HUDEP-2 (cell line): ENCODE results near the gene RDH5.
"Not testable (repeated sequence)": the region's sequence is repeated elsewhere in the genome, so short reads cannot be mapped to it uniquely, and the experiment has no call there.

Experiments
- DNase-seq, 76 experiments: peaks; one replicate each; lab custom pipeline; 2025; ENCODE audit not compliant: unreplicated experiment in 76 of 76; lab: John Stamatoyannopoulos, UW

RDH5 gene

GRCh38 chr12:55743406-55744339, 23.5 kb downstream of the RDH5 start:
- DNase-seq, result peak in 45 of 76 experiments; percentile 1 to 49 (median 35)

DNA sequence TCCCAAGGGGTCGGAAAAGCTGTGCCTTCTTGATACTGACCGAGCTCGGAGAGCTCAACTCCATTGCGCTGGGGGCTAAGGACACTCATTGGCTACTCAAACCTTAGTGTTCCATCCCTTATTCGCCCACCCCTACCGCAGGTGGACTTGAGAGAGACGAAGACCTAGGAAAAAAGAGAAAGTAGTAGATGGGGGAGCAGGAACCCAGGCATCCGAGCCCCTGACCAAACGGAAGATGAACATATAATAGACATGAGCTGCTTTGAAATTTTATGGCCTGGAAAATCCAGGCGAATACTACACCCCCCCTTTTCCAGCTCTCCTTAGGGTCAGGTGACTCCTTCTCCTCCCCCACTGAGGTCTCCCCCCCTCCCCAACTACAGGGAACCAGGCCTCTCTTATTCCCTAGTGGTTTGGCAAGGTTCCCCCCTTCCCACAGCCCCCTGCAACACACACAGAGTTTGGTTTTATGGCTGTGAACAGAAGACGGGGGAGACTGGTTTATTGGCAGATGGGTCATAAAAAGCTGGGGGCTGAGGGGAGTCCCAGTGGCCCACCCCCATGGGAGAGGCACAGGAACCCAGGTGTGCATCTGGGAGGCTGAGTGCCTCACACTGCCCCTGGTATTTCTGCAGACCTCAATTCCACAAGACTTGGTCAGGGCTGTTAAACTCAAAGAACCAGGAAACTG, 24.3 kb downstream of the RDH5 start:
- no peak for DNase-seq

DNA sequence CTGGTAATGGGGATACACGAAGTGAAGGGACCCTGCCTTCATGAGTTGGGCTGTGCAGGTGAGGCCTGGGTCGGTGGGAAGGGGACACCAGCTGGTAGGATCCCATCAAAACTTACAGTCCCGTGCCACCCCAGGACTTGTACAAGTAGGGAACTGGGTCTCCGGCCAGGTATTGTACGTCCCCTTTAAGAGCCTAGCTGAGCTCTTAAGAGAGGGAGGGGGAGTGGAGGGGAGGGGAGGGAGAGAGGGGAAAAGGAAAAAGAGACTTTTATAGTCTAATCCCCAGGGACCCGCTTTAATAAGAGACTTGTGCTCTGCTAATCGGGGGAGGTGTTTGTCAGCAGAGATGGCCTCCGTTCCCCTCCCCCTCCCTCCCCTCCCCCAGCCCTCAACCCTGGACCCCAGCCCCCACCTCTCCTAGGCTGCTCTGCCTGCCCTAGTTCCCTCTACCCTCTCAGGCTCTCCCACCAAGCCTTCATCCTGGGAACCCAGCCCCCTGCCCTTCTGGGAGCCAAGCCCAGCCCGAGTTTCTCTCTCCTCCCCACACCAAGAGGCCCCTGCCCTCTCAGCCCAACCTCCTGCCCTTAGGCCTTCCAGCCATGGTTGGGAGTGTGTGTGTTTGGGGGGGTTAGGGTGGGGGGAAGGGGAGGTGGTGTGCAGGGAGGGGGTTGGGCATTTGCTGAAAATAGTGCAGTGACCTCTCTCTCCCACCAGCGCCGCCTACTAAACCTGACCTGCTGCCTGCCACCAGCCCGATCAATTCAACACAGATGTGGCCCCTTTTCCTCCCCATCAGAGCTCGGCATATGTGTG, 25.4 kb downstream of the RDH5 start:
- no peak for DNase-seq

DNA sequence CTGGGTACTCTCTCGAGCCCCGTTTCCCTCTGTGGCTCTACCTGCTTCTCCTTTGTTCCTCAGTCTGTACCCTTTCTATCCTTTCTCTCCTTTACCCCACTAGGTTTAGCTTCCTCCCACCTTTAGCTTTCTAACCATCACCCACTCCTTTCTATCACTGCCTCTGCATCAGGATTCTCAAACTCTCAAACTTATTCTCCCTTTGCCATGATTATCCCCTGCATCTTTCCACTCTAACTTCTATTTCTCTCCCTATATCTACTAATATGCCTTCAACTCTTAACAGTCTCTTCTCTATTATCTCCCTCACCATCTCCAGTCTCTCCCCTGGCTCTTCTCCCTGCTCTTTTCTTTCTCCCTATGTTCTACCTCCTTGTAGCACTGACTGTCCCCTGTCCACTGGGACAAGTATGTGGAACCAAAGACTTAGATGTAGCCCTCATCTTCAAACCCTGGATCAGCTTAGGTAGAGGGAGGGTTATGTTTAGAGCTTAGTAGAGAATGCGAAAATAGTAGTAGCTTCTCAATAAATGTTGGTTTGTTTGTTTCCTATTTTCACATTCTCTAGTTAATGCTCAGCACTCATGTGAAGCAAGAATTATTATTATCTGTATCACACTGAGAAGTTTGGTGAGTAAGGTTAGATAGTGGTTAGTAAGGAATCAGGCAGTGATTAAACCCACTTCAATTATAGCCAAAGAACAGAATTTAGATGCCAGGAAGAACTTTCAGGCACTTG, 26.1 kb downstream of the RDH5 start:
- no peak for DNase-seq

GRCh38 chr12:55746913-55747231, 26.7 kb downstream of the RDH5 start:
- DNase-seq, result no peak

DNA sequence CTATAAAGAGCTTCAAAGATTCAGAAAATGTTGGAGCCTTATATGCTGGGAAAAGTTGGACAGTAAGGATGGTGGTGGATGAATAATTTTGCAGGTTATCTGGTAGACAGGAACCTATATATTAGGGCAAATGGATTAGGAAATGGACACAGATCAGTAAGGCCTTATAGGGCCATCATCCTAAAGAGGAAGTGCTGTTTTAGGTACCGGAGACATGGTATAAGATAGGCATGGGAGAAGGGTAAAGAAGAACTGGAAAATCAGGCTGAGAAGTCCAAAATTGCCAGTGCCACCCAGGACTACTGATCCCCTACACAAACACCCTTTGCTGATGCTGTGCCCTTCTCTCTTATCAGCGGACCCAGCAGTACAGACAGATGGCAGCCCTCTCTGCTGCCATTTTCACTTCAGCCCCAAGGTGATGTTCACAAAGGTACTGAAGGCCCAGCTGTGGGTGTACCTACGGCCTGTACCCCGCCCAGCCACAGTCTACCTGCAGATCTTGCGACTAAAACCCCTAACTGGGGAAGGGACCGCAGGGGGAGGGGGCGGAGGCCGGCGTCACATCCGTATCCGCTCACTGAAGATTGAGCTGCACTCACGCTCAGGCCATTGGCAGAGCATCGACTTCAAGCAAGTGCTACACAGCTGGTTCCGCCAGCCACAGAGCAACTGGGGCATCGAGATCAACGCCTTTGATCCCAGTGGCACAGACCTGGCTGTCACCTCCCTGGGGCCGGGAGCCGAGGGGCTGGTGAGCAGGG, 28.2 kb downstream of the RDH5 start:
- DNase-seq, result no peak

DNA sequence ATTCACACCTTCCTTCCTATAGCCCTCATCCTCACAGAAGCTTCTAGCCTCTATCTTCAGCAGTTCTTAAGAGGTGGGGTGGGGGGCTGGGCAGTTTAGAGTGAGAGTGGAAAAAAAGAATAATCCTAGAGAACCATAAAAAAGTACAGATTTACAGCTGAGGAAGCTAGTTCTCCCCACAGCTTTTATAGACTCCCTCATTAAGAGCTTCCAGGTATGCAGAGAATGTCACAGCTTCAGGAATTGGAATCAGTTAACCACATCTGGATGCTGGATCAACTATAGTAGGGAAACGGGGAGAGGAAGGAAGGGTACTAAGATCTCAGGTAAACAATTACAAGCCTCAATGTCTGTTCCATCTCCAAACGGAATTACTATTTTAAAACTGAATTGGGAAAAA, 35.1 kb downstream of the RDH5 start:
- DNase-seq, result no peak

DNA sequence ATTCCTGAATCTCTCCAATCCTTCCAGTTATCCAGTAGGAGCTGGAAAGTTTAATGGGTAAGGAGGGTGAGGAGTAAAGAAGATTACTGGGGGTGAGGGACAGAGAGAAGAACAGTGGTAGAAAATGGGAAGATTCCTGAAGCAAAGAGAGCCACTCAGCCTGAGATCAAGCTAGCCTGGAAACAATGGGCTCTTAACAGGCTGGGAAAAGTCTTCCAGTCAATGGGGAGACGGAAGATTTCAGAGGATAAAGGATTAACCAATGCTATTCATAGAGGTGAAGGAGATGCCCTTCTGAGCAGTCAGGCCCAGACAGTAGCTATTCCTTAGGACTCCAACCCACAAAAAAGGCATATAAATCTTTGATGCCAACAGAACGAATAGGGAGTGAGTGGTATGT, 37.5 kb downstream of the RDH5 start:
- no peak for DNase-seq

DNA sequence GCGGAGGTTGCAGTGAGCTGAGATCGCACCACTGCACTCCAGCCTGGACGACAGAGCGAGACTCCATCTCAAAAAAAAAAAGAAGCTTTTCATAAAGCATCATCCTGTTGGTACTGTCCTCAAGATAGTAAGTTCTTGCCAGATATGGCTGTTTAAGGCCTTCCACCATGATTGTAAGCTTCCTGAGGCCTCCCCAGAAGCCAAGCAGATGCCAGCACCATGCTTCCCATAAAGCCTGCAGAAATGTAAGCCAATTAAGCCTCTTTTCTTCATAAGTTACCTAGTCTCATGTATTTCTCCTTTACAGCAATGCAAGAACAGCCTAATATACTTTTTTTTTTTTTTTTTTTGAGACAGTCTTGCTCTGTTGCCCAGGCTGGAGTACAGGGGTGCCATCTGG, 38.4 kb downstream of the RDH5 start:
- not testable (repeated sequence) for DNase-seq

DNA sequence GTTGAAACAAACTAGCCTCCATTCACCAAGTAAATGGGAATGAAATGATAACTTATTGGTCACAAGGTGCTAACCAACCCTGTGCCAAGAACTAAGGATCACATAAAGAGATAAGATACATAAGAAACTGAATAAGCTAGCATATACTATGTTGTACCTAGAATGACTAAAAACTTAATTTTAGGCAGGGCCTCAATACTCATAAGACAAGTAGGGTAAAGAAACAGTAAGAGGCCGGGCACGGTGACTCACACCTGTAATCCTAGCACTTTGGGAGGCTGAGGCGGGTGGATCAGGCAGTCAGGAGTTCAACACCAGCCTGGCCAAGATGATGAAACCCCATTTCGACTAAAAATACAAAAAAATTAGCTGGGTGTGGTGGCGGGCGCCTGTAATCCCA, 40.5 kb downstream of the RDH5 start:
- no peak for DNase-seq

GRCh38 chr12:55762646-55763045, 42.5 kb downstream of the RDH5 start:
- DNase-seq, result no peak

GRCh38 chr12:55765736-55766290, 45.6 kb downstream of the RDH5 start:
- DNase-seq, result no peak

DNA sequence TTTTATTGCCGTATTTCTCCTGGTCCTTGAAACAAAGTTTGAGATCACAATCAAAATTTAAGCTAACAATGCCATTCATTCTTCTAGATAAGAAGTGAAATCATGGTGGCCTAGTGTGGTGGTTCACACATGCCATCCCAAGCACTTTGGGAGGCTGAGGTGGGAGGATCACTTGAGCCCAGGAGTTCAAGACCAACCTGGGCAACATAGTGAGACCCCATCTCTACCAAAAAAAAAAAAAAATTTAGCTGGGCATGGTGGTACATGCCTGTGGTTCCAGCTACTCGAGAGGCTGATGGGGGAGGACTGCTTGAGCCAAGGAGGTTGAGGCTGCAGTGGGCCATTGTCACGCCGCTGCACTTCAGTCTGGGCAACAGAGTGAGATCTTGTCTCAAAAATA, 47.0 kb downstream of the RDH5 start:
- no peak for DNase-seq

DNA sequence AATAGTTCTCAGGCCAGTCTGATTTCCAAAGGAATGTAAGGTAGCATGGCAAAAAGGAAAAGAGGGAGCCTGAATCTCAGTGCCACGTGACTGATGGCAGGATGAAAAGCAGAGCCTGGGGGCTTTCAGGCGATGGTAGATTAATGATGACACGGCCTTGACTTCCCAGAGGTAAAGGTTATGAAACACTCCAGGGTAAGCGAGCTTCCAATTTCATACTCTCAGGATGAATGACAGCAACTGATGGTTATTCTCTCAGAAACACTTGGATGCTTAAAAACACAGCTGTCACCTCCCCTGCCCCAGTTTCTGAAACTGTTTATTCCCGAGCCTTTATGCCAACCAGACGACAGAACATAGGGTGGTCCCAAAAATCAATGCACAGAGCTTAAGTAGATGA, 51.5 kb downstream of the RDH5 start:
- DNase-seq, result no peak
